ENCODE data around the gene POGZ.
"Not testable (repeated sequence)": the region's sequence is repeated elsewhere in the genome, so short reads cannot be mapped to it uniquely, and the experiment has no call there.

The POGZ gene

DNA sequence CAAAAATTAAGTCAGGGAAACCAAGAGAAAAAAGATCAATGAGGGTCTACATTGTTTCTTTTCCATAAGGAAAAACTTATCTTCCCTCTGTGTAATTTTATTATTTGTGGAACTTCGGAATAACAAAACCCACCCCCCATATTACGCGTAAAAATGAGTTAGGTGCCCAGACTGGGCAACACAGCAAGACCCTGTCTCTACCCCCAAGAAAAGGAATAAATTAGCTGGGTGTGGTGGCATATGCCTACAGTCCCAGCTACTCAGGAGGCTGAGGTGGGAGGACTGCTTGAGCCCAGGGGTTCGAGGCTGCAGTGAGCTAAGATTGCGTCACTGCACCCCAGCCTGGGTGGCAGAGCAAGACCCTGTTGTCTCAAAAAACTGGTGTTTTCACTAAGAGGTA lies 39.5 kb downstream of the POGZ start:
- DNase-seq (ENCODE audit: low read depth, low spot score) = no peak

DNA sequence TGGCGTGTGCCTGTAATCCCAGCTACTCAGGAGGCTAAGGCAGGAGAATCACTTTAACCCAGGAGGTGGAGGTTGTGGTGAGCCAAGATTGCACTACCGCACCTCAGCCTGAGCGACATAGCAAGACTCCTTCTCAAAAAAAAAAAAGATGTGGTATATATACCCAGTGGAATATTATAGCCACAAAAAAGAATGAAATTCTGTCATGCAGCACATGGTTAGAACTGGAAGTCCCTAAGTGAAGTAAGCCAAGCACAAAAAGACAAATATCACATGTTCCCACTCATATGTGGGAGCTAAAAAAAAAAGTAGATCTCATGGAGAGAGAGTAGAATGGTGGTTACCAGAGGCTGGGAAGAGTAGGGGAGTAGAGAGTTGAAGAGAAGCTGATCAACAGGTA lies 41.2 kb downstream of the POGZ start:
- DNase-seq (ENCODE audit: low read depth, low spot score) = no peak

DNA sequence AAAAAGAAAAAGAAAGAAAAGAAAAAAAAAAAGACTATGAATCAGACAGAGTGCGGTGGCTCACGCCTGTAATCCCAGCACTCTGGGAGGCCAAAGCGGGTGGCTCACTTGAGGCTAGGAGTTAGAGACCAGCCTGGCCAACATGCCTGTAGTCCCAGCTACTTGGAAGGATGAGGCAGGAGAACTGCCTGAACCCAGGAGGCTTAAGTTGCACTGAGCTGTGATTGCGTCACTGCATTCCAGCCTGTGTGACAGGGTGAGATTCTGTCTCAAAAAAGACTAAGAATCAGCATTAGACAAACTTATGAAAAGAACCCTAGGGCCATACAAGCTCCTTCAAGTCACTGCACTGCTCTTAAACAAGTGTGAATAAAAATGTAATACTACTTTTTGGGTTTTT lies 43.1 kb downstream of the POGZ start:
- DNase-seq (ENCODE audit: low read depth, low spot score) = no peak

DNA sequence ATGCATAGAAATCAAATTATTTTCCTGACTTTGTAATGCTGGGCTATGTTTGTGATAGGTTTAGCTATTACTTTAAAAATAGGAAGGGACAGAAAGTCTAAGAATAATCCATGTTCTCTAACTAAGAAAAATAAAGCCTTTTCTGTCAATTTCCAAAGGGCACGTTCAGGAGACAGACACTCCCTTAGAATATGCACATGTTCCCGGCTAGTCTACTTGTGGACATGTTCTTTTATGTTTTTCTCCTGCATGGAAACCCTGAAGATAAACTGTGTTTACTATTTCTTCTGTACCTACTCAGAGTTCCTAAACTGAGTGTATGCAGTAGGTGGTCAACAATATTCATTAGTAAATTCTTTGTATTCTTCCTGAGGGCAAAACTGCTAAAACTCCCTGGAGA lies 47.4 kb downstream of the POGZ start:
- DNase-seq (ENCODE audit: low read depth, low spot score) = no peak

DNA sequence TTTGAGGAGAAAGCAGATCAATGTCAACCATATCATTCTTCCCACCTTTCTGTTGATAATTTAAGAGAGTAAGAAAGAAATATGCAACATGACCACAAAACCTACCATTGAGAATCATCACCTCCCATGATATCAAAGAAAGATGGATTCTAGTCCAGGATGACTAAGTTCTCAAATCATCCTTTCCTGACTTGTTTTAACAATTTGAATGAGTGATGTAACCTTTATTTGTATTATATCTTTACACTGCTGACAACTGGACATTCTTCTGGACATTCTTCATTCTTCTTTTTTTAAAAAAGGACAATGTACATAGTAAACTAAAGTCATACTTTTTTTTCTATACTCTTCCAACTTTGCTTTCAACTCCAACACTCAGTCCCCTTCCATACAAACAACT lies 50.4 kb downstream of the POGZ start:
- no peak for DNase-seq (ENCODE audit: low read depth, low spot score)

- DNase-seq (ENCODE audit: low read depth, low spot score) = no peak
Observed at GRCh38 chr1:151407304-151407703, 52.0 kb downstream of the POGZ start.

- no peak for DNase-seq (ENCODE audit: low read depth, low spot score)
Observed at GRCh38 chr1:151406176-151406575, 53.1 kb downstream of the POGZ start.

GRCh38 chr1:151405187-151405951 lies 53.9 kb downstream of the POGZ start:
- DNase-seq (ENCODE audit: low read depth, low spot score) = no peak

DNA sequence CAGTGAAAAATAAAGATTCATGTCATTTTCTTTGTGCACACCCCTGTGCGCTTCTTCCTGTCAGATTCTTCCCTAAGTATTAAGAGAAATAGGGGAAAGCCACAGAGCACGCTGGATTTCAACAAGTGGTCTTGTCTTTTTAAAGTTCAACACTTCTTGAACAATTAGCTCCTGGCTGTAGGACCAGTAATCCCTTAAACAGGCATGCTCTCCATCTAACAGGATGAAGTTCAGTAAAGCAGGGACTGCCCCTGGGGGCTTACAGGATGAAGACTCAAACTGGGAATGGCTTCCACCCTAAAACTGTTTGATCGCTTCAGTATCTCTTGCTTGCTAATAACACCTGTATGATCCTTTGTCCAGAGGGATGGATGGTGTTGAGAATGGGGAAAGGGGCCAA lies 55.7 kb downstream of the POGZ start:
- no peak for DNase-seq (ENCODE audit: low read depth, low spot score)

GRCh38 chr1:151402764-151403163 lies 56.5 kb downstream of the POGZ start:
- no peak for DNase-seq (ENCODE audit: low read depth, low spot score)

- DNase-seq (ENCODE audit: low read depth, low spot score) = no peak
Observed at GRCh38 chr1:151401860-151402259, 57.4 kb downstream of the POGZ start.

- DNase-seq (ENCODE audit: low read depth, low spot score) = no peak
Observed at GRCh38 chr1:151401125-151401788, 58.0 kb downstream of the POGZ start.

DNA sequence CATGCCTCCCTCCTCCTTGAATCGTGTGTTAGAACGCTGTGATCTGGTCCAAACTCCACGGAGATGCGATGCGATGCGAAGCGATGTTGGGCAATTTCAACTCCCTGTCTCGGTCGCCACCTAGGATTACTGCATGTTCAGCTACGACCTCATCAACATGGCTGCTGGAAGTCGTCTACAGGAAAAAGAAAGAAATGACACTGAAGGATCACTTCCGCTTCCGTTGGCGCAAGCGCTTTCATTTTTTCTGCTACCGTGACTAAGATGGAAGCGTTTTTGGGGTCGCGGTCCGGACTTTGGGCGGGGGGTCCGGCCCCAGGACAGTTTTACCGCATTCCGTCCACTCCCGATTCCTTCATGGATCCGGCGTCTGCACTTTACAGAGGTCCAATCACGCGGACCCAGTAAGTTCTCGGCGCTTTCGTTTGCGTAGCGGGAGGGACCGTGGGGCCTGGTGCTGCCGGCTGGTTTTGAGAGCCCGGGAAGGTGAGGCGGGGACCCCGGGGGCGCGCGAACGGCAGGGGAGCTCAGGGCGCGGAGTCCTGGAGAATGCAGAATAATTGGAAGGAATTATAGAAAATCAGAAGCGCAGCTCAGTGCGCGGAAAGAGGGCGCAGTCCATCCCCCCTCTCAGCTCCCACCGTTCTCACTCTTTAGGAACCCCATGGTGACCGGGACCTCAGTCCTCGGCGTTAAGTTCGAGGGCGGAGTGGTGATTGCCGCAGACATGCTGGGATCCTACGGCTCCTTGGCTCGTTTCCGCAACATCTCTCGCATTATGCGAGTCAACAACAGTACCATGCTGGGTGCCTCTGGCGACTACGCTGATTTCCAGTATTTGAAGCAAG lies 59.7 kb downstream of the POGZ start, which contains the start of gene PSMB4:
Gene PSMB4 (plus strand): TSS at position 250 of the 848 bp plus-strand sequence. CDS start 15 bp downstream, at position 265.
- DNase-seq (ENCODE audit: low read depth, low spot score) = peak; percentile 83

GRCh38 chr1:151396265-151396664 lies 63.0 kb downstream of the POGZ start:
- DNase-seq (ENCODE audit: low read depth, low spot score) = not testable (repeated sequence)

DNA sequence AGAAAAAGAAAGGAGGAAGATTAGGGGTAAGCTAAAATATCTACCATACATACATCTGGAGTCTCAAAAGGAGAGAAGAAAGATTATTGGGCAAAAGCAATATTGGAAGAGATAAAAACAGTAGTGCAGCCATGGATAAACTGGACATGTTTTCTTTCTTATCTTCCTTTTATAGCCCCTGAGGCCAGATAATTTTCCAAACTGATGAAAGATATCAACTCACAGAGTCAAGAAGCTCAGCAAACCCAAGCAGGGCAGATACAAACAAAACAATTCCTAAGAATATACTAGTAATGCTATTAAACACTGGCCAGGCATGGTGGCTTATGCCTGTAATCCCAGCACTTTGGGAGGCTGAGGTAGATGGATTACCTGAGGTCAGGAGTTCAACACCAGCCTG lies 65.7 kb downstream of the POGZ start:
- no peak for DNase-seq (ENCODE audit: low read depth, low spot score)

DNA sequence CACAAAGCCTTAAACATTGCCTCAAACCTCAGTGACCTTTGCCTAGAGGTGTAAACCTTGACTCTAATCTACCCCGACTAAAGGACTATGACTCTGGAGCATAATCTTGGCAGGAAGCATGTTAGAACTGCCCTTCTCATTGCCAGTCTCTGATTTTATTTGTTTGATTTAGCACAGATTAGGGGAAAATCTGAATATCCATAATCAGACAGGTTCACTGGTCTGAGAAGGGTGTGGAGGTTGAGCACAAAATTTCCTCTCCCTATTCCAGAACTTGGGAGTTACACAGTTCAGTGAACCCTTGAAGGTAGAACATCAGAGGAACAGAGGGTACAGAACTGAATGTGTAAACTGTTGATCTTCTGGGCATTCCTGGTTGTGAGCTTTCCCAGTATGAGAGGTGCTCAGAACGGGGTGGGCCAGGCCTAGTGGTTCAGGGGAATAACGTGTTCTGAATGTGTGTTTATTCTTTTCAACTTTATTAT lies 68.2 kb downstream of the POGZ start:
- DNase-seq (ENCODE audit: low read depth, low spot score) = no peak

- not testable (repeated sequence) for DNase-seq (ENCODE audit: low read depth, low spot score)
Observed at GRCh38 chr1:151390221-151391078, 68.8 kb downstream of the POGZ start.

- DNase-seq (ENCODE audit: low read depth, low spot score) = no peak
Observed at GRCh38 chr1:151386002-151386401, 73.3 kb downstream of the POGZ start.

DNA sequence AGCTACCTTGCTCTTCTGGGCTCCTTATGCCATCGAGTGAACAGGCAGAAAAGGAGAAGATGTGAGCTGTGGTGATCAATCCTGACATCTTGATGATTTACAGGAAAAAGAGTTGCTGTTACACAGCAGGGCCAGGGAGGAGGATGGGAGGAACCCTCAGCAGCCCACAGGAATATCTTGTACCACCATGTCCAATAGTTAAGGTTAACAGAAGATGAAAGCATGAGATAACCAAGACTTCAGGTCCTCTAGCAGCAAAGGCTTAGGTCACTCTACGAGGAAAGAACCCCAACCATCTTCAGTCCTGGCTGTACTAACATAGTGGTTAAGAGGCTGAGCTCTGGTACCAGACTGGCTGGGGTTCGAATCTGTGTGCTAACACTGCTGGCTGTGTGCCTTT lies 74.7 kb downstream of the POGZ start:
- DNase-seq (ENCODE audit: low read depth, low spot score) = no peak

DNA sequence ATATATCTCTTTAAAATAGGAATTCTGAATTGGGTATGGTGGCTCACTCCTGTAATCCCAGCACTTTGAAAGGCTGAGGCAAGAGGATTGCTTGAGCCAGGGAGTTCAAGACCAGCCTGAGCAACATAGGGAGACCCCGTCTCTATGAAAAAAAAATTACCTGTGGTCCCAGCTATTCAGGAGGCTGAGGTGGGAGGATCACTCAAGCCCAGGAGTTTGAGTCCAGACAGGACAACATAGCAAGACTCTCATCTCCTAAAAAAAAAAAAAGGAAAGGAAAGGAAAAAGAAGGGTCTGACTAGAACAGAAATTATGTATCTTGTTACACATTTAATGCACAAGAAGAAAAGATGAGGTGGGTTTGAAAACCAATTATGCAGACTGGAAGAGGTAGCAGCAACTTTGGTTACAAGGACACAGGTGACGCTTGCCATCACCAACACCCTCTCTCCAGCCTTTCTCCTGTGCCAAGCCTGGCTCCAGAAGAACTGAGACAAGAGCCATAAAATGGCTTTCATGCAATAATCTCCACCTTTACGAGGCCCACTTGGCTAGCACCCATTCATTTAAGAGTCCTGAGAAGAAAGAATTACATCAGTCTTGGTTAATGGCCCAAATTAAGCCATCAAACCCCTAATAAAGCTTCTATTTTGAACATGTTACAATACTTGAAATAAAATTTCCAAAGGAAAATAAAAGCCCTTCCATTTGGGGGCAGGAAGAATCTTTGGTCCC lies 82.0 kb downstream of the POGZ start:
- no peak for DNase-seq (ENCODE audit: low read depth, low spot score)

DNA sequence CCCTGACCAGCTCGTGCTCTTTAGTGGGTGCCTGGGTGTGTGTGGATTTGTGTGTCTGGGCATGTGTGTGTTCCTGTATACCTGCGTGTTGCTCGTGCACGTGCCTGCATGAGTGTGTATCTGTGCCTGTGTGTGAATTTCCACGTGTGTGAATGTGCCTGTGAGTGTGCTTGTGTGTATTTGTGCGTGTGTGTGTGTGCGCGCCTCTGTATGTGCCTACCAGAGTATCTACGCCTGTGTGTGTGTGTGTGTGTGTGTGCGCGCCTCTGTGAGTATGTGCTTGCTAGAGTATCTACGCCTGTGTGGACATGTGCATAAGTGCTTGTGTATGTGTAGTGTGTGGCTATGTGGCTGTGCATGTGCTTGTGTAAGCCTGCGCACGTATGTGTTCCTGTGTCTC lies 86.1 kb downstream of the POGZ start:
- no peak for DNase-seq (ENCODE audit: low read depth, low spot score)

All from iPS DF 19.7 (cell line).